HepG2 (cell line): Measurements from ENCODE around the gene TNFRSF18. TPM values are rescaled to one million over a fixed set of nuclear protein-coding genes. Genes with fewer than 3 reads are reported as not detected.
A peak's percentile ranks its signal among the peaks of the same experiment; 100 is the strongest.

Experiments
- MAF1 ChIP-seq: sonication (generic); formaldehyde crosslinking; IDR thresholded peaks from 2 replicates; pipeline ENCODE4 v1.5.0; 2020; ENCODE audit warnings: missing genetic modification reagents, borderline replicate concordance
- MATR3 ChIP-seq: sonication (generic); formaldehyde crosslinking; IDR thresholded peaks from 2 replicates; pipeline ENCODE4 v1.4.0; 2020; ENCODE audit warnings: missing genetic modification reagents
- MIER3 ChIP-seq: IDR thresholded peaks from 2 replicates; pipeline ENCODE4 v1.6.1; 2016; ENCODE audit warnings: missing compliant biosample characterization, borderline replicate concordance
- RBM22 ChIP-seq: fragments of 200-400 bp; formaldehyde crosslinking; optimal IDR thresholded peaks from 2 replicates; pipeline ENCODE3; 2017; ENCODE audit warnings: mild to moderate bottlenecking, low read length, moderate library complexity
- SALL1 ChIP-seq: sonication (generic); formaldehyde crosslinking; IDR thresholded peaks from 2 replicates; pipeline ENCODE4 v1.8.0; 2022; ENCODE audit warnings: mild to moderate bottlenecking, missing genetic modification reagents
- SRSF4 ChIP-seq: fragments of 200-400 bp; formaldehyde crosslinking; IDR thresholded peaks from one replicate; pipeline ENCODE4 v1.6.1; 2018; ENCODE audit warnings: mild to moderate bottlenecking, low read depth, low read length, moderate library complexity; ENCODE audit not compliant: poor library complexity, severe bottlenecking
- TARDBP ChIP-seq: sonication (generic); formaldehyde crosslinking; IDR thresholded peaks from 2 replicates; pipeline ENCODE4 v1.8.0; 2022; ENCODE audit warnings: mild to moderate bottlenecking, missing genetic modification reagents
- ZNF17 ChIP-seq: sonication (generic); formaldehyde crosslinking; IDR thresholded peaks from 2 replicates; pipeline ENCODE4 v1.5.0; 2020; ENCODE audit warnings: mild to moderate bottlenecking, missing genetic modification reagents
- ZNF382 ChIP-seq: sonication (generic); formaldehyde crosslinking; IDR thresholded peaks from 2 replicates; pipeline ENCODE4 v1.5.0; 2020; ENCODE audit warnings: missing genetic modification reagents, mild to moderate bottlenecking, borderline replicate concordance
- ZNF674 ChIP-seq: sonication (generic); formaldehyde crosslinking; IDR thresholded peaks from 2 replicates; pipeline ENCODE4 v1.5.0; 2020; ENCODE audit warnings: low read depth, mild to moderate bottlenecking, missing genetic modification reagents
- ZNF773 ChIP-seq: sonication (generic); formaldehyde crosslinking; IDR thresholded peaks from 2 replicates; pipeline ENCODE4 v1.4.0; 2020; ENCODE audit warnings: missing genetic modification reagents, borderline replicate concordance
- ZSCAN9 ChIP-seq: IDR thresholded peaks from 2 replicates; pipeline ENCODE4 v1.6.1; 2016; ENCODE audit warnings: borderline replicate concordance
- polyA plus RNA-seq, 8 experiments: library from polyadenylated mRNA; depleted of rRNA in 3 of 8; stranded (reverse) in 7 of 8; unstranded in 1 of 8; fragments of >200 nt; fragmentation: Illumina TruSeq in 4 of 8; extraction: Trizol in 4 of 8; gene quantifications; 2 replicates each; pipeline versions ENCODE4 v1.2.1 to v1.2.3, GENCODE V29; 2011 to 2016; ENCODE audit warnings: low read depth in 4 of 8, missing spikeins in 1 of 8, mixed read lengths in 1 of 8; ENCODE audit not compliant: insufficient read depth in 1 of 8
- total RNA-seq, 5 experiments: library from RNA; depleted of rRNA; stranded (reverse); fragments of >200 nt; fragmentation: Illumina TruSeq; extraction: Trizol; gene quantifications; 2 replicates each; pipeline ENCODE4 v1.2.3, GENCODE V29; 2016; ENCODE audit warnings: low read depth in 1 of 5
- TF ChIP-seq, protein P1 (sequence below): sonication (generic); formaldehyde crosslinking; IDR thresholded peaks from 2 replicates; pipeline ENCODE4 v1.8.0; 2022; ENCODE audit warnings: low read depth, missing genetic modification reagents
- TF ChIP-seq, protein P2 (sequence below): sonication (generic); formaldehyde crosslinking; IDR thresholded peaks from 2 replicates; pipeline ENCODE4 v1.5.1; 2020; ENCODE audit warnings: missing genetic modification reagents, mild to moderate bottlenecking, borderline replicate concordance
- TF ChIP-seq, protein P3 (sequence below): sonication (generic); formaldehyde crosslinking; IDR thresholded peaks from 2 replicates; pipeline ENCODE4 v1.4.0; 2020; ENCODE audit warnings: mild to moderate bottlenecking, missing genetic modification reagents
- TF ChIP-seq, protein P4 (sequence below): sonication (generic); formaldehyde crosslinking; IDR thresholded peaks from 2 replicates; pipeline ENCODE4 v1.4.0; 2020; ENCODE audit warnings: mild to moderate bottlenecking, missing genetic modification reagents
- TF ChIP-seq, protein P5 (sequence below): sonication (generic); formaldehyde crosslinking; IDR thresholded peaks from 2 replicates; pipeline ENCODE4 v1.5.0; 2020; ENCODE audit warnings: mild to moderate bottlenecking, missing genetic modification reagents
- TF ChIP-seq, protein P6 (sequence below): IDR thresholded peaks from 2 replicates; pipeline ENCODE4 v1.6.1; 2016; ENCODE audit warnings: missing biosample characterization, missing genetic modification reagents, low read depth

The TNFRSF18 gene
- total and polyA plus RNA-seq, 2 of the 13 experiments (the other 11 are each of a cell fraction or from before 2014, with no cell fraction given) = not detected

DNA sequence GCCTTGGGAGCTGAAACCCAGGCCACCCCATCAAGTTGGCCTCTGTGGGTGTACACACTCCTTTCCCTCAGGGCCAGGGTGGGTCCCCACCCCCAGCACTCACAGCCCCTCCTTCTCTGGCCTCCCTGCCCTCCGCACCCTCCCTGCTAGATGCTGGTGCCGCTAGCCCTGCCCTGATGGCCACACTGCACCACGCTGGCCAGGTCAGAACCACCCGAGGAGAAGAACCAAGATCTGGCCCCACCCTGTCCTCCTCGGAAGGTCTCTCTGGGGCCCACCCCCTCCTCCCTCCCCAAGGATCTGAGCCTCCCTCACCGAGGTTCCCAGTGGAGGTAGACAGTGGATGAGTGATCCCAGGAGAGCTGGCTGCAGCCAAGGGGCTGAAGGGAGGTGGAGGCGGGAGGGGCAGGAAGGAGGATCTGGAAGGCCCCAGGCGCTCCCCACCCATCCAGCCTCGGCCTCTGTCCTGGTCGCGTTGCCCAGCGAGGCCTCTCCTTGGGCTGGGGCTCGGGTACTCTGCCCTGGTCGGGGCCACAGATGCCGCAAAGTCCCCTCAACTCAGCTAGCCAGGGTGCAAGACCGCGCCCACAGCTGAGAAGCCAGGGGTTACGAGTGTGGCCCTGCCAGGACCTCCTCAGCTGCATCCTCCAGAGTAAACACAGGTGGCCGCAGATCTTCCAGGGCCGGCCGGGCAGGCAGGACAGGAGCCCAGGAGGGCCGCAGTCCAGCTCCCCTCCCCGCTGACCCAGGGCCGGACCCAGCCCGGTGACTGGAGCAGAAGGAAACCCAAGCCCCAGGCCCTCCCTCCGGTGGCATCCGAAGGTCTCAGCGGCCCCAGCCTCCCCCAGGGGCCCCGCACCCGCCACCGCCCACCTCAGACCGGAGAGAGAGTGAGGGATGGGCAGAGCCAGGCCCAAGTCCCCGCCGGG, 30.8 kb upstream of the TNFRSF18 start (continued):
- TF ChIP-seq ZNF17 (CRISPR knock-in tag) = no peak
- no peak for TF ChIP-seq SALL1 (CRISPR knock-in tag)
- TF ChIP-seq SRSF4 = no peak
- TF ChIP-seq TARDBP (CRISPR knock-in tag) = no peak
- TF ChIP-seq MAF1 (CRISPR knock-in tag) = no peak
- TF ChIP-seq, protein P1, sequence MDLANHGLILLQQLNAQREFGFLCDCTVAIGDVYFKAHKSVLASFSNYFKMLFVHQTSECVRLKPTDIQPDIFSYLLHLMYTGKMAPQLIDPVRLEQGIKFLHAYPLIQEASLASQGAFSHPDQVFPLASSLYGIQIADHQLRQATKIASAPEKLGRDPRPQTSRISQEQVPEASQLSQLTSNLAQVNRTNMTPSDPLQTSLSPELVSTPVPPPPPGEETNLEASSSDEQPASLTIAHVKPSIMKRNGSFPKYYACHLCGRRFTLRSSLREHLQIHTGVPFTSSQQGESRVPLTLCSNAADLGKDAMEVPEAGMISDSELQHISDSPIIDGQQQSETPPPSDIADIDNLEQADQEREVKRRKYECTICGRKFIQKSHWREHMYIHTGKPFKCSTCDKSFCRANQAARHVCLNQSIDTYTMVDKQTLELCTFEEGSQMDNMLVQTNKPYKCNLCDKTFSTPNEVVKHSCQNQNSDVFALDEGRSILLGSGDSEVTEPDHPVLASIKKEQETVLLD (CRISPR knock-in tag) = no peak
- TF ChIP-seq, protein P2, sequence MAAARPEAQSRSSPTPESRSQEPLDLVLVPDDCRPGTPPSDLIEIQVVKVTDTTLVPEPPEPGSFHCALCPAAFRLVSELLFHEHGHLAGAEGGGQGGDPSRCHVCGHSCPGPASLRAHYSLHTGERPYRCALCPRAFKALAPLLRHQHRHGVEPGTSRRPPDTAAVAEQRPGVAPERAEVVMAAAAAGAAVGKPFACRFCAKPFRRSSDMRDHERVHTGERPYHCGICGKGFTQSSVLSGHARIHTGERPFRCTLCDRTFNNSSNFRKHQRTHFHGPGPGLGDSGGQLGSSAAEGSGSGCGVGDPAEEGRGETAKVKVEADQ (CRISPR knock-in tag) = no peak
- TF ChIP-seq, protein P3, sequence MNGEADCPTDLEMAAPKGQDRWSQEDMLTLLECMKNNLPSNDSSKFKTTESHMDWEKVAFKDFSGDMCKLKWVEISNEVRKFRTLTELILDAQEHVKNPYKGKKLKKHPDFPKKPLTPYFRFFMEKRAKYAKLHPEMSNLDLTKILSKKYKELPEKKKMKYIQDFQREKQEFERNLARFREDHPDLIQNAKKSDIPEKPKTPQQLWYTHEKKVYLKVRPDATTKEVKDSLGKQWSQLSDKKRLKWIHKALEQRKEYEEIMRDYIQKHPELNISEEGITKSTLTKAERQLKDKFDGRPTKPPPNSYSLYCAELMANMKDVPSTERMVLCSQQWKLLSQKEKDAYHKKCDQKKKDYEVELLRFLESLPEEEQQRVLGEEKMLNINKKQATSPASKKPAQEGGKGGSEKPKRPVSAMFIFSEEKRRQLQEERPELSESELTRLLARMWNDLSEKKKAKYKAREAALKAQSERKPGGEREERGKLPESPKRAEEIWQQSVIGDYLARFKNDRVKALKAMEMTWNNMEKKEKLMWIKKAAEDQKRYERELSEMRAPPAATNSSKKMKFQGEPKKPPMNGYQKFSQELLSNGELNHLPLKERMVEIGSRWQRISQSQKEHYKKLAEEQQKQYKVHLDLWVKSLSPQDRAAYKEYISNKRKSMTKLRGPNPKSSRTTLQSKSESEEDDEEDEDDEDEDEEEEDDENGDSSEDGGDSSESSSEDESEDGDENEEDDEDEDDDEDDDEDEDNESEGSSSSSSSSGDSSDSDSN (CRISPR knock-in tag) = peak; percentile 77
- TF ChIP-seq RBM22 = no peak
- no peak for TF ChIP-seq MATR3
- TF ChIP-seq ZNF382 (CRISPR knock-in tag) = no peak
- TF ChIP-seq, protein P4, sequence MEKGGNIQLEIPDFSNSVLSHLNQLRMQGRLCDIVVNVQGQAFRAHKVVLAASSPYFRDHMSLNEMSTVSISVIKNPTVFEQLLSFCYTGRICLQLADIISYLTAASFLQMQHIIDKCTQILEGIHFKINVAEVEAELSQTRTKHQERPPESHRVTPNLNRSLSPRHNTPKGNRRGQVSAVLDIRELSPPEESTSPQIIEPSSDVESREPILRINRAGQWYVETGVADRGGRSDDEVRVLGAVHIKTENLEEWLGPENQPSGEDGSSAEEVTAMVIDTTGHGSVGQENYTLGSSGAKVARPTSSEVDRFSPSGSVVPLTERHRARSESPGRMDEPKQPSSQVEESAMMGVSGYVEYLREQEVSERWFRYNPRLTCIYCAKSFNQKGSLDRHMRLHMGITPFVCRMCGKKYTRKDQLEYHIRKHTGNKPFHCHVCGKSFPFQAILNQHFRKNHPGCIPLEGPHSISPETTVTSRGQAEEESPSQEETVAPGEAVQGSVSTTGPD (CRISPR knock-in tag) = no peak
- no peak for TF ChIP-seq ZSCAN9 (CRISPR knock-in tag)
- TF ChIP-seq ZNF773 = no peak
- TF ChIP-seq ZNF674 (CRISPR knock-in tag) = no peak
- no peak for TF ChIP-seq MIER3 (CRISPR knock-in tag)
- TF ChIP-seq, protein P5, sequence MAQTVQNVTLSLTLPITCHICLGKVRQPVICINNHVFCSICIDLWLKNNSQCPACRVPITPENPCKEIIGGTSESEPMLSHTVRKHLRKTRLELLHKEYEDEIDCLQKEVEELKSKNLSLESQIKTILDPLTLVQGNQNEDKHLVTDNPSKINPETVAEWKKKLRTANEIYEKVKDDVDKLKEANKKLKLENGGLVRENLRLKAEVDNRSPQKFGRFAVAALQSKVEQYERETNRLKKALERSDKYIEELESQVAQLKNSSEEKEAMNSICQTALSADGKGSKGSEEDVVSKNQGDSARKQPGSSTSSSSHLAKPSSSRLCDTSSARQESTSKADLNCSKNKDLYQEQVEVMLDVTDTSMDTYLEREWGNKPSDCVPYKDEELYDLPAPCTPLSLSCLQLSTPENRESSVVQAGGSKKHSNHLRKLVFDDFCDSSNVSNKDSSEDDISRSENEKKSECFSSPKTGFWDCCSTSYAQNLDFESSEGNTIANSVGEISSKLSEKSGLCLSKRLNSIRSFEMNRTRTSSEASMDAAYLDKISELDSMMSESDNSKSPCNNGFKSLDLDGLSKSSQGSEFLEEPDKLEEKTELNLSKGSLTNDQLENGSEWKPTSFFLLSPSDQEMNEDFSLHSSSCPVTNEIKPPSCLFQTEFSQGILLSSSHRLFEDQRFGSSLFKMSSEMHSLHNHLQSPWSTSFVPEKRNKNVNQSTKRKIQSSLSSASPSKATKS (CRISPR knock-in tag) = 0 out of 2 replicates have a peak, but pooled peaks have one; percentile 41
- TF ChIP-seq, protein P6, sequence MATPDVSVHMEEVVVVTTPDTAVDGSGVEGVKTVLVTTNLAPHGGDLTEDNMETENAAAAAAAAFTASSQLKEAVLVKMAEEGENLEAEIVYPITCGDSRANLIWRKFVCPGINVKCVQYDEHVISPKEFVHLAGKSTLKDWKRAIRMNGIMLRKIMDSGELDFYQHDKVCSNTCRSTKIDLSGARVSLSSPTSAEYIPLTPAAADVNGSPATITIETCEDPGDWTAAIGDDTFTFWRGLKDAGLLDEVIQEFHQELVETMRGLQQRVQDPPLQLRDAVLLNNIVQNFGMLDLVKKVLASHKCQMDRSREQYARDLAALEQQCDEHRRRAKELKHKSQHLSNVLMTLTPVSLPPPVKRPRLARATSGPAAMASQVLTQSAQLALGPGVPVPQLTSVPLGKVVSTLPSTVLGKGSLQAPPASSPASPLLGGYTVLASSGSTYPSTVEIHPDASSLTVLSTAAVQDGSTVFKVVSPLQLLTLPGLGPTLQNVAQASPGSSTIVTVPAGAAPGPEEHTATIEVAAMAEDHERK (CRISPR knock-in tag) = no peak
